Panc1 (cell line): ENCODE measurements around the gene GFOD2. TPM values are rescaled to one million over a fixed set of nuclear protein-coding genes. Genes with fewer than 3 reads are reported as not detected.

Experiments
- ATAC-seq: fragments of 200-7000 bp; cut with Tn5 transposase; 2 replicates; pipeline ENCODE4 v1.9.1; 2020; ENCODE audit warnings: mild to moderate bottlenecking, moderate library complexity
- BruUV-seq: library from RNA; stranded (reverse); fragments of 400-500 nt; replicated peaks from 2 replicates; lab custom pipeline; 2021; lab: Mats Ljungman, UMichigan
- CTCF ChIA-PET: fragments of 300-600 bp; sonication (Branson Sonifier 250); formaldehyde crosslinking; loops from one replicate; lab custom pipeline; 2022; ENCODE audit warnings: antibody characterized with exemption; lab: Charles Lee
- POLR2A ChIA-PET: fragments of 300-600 bp; sonication (Branson Sonifier 250); formaldehyde crosslinking; loops from one replicate; lab custom pipeline; 2022; ENCODE audit warnings: antibody characterized with exemption; lab: Charles Lee
- DNase-seq: peaks from one replicate; pipeline ENCODE4 v3.0.0-alpha.2; 2010; ENCODE audit warnings: low read depth, low spot score
- H3K27ac ChIP-seq: 2 replicates; pipeline ENCODE4 v1.5.1; 2011; ENCODE audit warnings: mild to moderate bottlenecking, low read length, inconsistent platforms
- H3K27me3 ChIP-seq: fragments of 200-500 bp; sonication (Bioruptor generic); 2 replicates; pipeline ENCODE4 v1.6.0; 2014; ENCODE audit warnings: low read length, inconsistent platforms; ENCODE audit not compliant: control insufficient read depth, insufficient read depth
- H3K36me3 ChIP-seq: fragments of 200-500 bp; sonication (Bioruptor generic); 2 replicates; pipeline ENCODE4 v1.5.1; 2014; ENCODE audit warnings: inconsistent platforms, mild to moderate bottlenecking, low read length, moderate library complexity; ENCODE audit not compliant: control insufficient read depth, insufficient read depth
- H3K4me1 ChIP-seq: 2 replicates; pipeline ENCODE4 v1.5.1; 2011; ENCODE audit warnings: inconsistent platforms, mild to moderate bottlenecking, low read length, moderate library complexity; ENCODE audit not compliant: control insufficient read depth, insufficient read depth
- H3K4me3 ChIP-seq, 2 experiments: 2 replicates each; pipeline ENCODE4 v1.5.1; 2011 to 2012; ENCODE audit warnings: low read depth in 2 of 2, low read length in 2 of 2, mild to moderate bottlenecking in 2 of 2, inconsistent platforms in 1 of 2, moderate library complexity in 1 of 2
- H3K9me3 ChIP-seq: fragments of 200-500 bp; sonication (Bioruptor generic); 2 replicates; pipeline ENCODE4 v1.5.1; 2014; ENCODE audit warnings: low read depth, mild to moderate bottlenecking, inconsistent platforms, low read length, moderate library complexity; ENCODE audit not compliant: control insufficient read depth, insufficient read depth
- CTCF ChIP-seq: fragments of 450-650 bp; IDR thresholded peaks from 2 replicates; pipeline ENCODE4 v1.5.1; 2017; ENCODE audit warnings: mild to moderate bottlenecking
- POLR2AphosphoS5 ChIP-seq: IDR thresholded peaks from 2 replicates; pipeline ENCODE4 v1.6.1; 2012; ENCODE audit warnings: mild to moderate bottlenecking, low read depth, low read length, moderate library complexity
- REST ChIP-seq, 2 experiments: IDR thresholded peaks; 2 replicates each; pipeline ENCODE4 v1.6.1; 2011 to 2012; ENCODE audit warnings: low read depth in 2 of 2, control low read depth in 1 of 2, low read length in 1 of 2, mild to moderate bottlenecking in 1 of 2, moderate library complexity in 1 of 2; ENCODE audit not compliant: insufficient read depth in 1 of 2
- SIN3A ChIP-seq: IDR thresholded peaks from 2 replicates; pipeline ENCODE4 v1.6.1; 2012; ENCODE audit warnings: low read depth, mild to moderate bottlenecking, low read length, moderate library complexity, borderline replicate concordance; ENCODE audit not compliant: insufficient read depth
- TCF7L2 ChIP-seq: IDR thresholded peaks from 2 replicates; pipeline ENCODE4 v1.6.1; 2011; ENCODE audit warnings: mild to moderate bottlenecking, low read depth, low read length, inconsistent platforms
- in situ Hi-C: cut with HindIII; loops from 2 replicates; pipeline ENCODE4 v1.10.0; 2016; ENCODE audit warnings: low sequenced_read_pairs, low pct_unique_long_range_greater_than_20kb
- intact Hi-C: fragments of 100-400 bp; cut with micrococcal nuclease; formaldehyde crosslinking; loops from one replicate; pipeline ENCODE4 v1.10.0; 2022; ENCODE audit not compliant: unreplicated experiment
- total RNA-seq: library from RNA; stranded (reverse); gene quantifications from one replicate; pipeline ENCODE4 v1.2.1, GENCODE V29; 2021; ENCODE audit not compliant: unreplicated experiment

Gene GFOD2
- total RNA-seq, 1 experiment from 2014 or later = 15.1 TPM

- BruUV-seq = no TSS peak
- Histone ChIP-seq H3K27me3 (no peaks in the 10 kb centered on the region), H3K27ac (no peak overlapping the region), H3K4me1 (no peaks in the 10 kb centered on the region), H3K4me3 (no peak overlapping the region), H3K36me3 (peaks cover 7% of the 10 kb centered on the region), H3K9me3 (no peaks in the 10 kb centered on the region)
- TF ChIP-seq POLR2AphosphoS5 (no peak), REST (IDR thresholded peaks at IDR 0.05; ENCODE audit: insufficient read depth in 1 of 2, low read depth in 2 of 2, low read length in 1 of 2) (no peak), CTCF (no peak), TCF7L2 (no peak), SIN3A (no peak)
- in situ Hi-C loops (no loop called here), intact Hi-C loops (no loop called here)
- POLR2A ChIA-PET = no interaction called here
- DNase-seq (no peak), ATAC-seq (no peak)
- CTCF ChIA-PET = no interaction called here
Observed at GRCh38 chr16:67636713-67637112, 82.4 kb downstream of the GFOD2 start.

- no peaks in the 10 kb centered on the region for H3K27me3 ChIP-seq
- H3K4me3 ChIP-seq = no peak overlapping the region
- H3K4me1 ChIP-seq = no peaks in the 10 kb centered on the region
- TF ChIP-seq CTCF (no peak), POLR2AphosphoS5 (no peak), SIN3A (no peak), TCF7L2 (no peak), REST (IDR thresholded peaks at IDR 0.05; ENCODE audit: insufficient read depth in 1 of 2, low read depth in 2 of 2, low read length in 1 of 2) (no peak)
- no peaks in the 10 kb centered on the region for H3K9me3 ChIP-seq
- no TSS peak for BruUV-seq
- DNase-seq = no peak
- intact Hi-C loops = no loop called here
- no peak overlapping the region for H3K27ac ChIP-seq
- POLR2A ChIA-PET = no interaction called here
- CTCF ChIA-PET = no interaction called here
- peaks cover 6% of the 10 kb centered on the region for H3K36me3 ChIP-seq
- no peak for ATAC-seq
- in situ Hi-C loops = no loop called here
Observed at GRCh38 chr16:67632415-67633172, 86.5 kb downstream of the GFOD2 start.
